DMS 273 (cell line): Measurements from ENCODE around the gene TMEM244.
"Not testable (repeated sequence)": the region's sequence is repeated elsewhere in the genome, so short reads cannot be mapped to it uniquely, and the experiment has no call there.

Source experiments
- DNase-seq: peaks from one replicate; lab custom pipeline; 2025; ENCODE audit not compliant: unreplicated experiment; lab: John Stamatoyannopoulos, UW

Gene TMEM244

DNA sequence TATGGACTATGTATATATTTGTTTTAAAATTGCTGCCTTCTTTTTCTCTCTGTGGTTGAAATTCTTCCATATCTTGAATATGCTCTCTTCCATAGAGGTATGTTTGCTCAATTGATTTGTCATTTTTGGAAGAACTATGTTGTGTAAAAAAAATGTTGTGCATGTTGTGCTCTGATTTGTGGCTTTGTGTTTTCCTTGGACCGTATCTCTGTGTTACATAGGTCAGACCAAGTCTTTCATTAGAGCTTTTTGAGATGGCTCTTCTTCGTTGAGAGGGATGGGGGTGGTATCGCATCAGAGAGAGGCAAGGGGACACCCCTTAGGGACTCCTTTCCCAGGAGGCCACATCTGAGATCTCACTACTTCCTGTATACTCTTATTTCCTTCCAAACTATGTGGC, 43.8 kb downstream of the TMEM244 start:
- DNase-seq: no peak

DNA sequence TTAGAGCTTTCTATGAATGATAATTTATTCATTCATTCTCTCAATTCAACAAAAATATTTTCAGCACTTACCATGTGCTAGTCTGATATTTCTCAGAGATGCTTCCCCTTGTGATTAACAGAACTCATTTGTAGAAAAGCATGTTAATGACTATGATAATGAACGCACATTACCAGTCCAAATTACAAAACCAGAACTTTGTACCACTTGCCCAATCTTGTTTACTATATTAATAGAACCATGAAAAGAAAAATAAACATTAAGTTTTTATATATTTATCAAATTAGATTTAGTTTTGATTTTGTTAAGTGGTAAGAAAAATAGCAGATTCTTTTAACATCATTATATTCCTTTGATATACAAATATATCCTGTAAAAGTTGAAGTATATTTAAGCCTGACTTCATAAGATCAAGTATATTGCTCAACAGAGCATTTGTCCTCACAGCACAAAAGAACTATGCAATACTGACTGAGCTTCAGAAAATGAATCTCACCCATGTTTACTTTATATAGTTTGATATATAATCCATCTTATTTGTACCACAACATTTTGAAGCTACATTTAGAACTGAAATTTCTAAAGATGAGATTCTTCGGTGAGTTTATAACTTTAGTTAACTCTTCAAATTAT, 48.9 kb downstream of the TMEM244 start:
- DNase-seq: no peak

DNA sequence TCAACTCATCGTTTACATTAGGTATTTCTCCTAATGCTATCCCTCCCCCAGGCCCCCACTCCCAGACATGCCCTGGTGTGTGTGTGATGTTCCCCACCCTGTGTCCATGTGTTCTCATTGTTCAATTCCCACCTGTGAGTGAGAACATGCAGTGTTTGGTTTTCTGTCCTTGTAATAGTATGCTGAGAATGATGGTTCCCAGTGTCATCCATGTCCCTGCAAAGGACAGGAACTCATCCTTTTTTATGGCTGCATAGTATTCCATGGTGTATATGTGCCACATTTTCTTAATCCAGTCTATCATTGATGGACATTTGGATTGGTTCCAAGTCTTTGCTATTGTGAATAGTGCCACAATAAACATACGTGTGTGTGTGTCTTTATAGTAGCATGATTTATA, 54.0 kb downstream of the TMEM244 start:
- DNase-seq: not testable (repeated sequence)

DNA sequence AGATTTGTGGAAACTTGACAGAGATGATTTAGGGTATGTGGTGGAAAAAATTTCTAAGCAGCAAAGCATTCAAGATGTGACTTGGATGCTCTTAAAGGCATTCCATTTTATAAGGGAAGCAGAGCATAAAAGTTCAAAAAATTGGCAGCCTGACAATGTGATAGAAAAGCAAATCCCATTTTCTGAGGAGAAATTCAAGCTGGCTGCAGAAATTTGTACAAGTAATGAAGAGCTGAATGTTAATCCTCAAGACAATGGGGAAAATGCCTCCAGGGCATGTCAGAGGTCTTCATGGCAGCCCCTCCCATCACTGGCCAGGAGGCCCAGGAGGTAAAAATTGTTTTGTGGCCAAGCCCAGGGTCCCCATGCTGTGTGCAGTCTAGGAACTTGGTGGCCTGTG, 58.2 kb downstream of the TMEM244 start:
- not testable (repeated sequence) for DNase-seq

DNA sequence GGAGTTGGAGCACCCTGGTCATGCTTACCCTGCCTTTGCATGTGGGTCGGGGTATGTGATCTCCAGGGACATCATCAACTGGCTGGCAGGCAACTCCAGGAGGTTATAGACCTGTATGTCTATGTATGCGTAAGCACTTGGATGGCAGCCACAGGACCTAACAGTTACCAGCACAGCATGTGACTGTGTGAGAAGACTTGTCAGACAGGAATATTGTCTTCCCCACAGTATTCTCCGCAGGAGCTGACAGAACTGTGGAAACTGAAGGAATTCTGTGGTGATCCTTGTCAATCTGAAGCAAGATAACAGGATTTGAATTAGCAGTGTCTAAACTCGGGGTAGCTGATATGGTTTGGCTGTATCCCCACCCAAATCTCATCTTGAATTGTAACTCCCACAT, 59.2 kb downstream of the TMEM244 start:
- DNase-seq: no peak

DNA sequence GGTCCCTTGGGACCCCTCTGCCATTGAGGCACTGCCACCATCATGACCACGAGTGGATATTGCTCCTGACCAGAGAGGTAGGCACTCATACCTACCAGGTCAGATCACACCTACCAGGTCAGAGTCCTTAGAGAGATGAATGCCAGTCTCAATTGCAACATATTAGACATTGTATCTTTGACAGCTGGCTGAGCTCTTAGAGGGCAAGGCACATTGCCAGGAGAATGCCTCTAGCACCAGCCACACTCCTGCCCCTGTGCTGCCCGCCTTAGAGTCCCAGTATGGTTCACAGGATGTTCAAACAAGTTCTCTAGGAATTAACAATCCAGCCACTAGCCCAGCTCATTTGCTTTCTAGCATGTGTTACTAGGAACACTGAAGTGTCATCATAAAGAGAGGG, 65.9 kb downstream of the TMEM244 start:
- peak; percentile 39 for DNase-seq

DNA sequence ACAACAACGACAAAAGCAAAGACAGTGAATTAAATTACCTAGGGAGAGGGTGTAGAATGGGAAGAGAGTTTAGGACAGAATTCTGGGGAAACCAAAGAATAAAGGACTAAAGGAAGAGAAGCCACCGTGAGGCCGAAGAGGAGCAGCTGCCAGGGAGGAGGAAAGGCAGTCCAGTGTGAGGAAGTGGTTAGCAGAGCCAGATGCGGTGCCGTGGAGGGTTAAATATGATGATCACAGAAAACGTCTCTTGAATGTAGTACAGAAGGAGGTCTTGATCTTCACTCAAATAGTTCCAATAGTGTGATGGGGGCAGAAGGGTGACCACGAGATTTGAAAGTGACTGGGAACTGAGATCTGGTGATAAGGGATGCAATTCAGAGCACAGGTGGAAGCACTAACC, 67.7 kb downstream of the TMEM244 start:
- DNase-seq: no peak

DNA sequence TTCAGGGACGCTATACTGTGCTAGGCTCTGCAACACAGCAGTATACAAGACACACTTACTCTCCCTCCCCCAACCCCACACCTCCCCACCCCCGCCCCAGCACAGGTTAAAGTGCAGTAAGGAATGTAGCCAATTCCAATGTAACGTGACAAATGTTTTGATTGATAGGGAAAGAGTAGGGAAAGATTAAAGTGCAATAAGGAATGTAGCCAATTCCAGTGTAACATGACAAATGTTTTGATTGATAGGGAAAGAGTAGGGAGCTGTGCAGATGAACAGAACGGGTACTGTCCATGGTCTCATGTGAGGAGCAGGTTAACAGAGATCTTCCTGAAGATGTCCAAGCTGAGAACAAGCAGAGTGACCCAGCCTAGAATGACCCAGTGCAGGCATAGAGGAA, 69.1 kb downstream of the TMEM244 start:
- DNase-seq: no peak

DNA sequence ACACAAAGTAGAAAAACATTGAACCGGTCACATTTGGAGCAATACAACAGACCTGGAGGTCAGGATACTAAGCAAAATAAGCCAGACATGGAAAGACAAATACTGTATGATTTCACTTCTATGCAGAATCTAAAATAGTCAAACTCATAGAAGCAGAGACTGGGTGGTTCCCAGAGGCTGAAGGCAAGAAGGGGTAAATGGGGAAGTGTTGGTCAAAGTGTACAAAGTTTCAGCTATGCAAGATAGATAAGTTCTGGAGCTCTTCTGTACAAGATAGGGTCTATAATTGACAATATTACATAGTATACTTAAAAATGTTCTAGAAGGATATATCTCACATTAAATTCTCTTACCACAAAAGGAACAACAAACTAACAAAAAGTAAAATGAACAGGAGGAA, 70.3 kb downstream of the TMEM244 start:
- no peak for DNase-seq

DNA sequence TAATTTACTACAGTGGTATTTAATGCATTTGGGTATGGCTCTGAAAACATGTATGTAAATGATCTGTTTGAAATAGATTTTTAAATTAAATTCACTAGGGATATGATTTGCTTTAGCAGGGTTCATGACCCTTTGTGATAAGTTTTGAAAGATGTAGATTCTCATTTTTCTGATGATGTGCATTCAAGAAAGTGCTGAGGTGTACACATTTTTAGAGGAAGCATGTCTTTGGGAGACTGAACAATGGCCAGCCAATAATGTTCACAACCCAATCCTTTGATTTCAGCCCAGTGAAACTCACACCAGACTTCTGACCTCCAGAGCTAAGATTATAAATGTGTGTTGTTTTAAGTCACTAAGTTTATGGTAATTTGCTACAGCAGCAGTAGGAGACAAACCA, 71.1 kb downstream of the TMEM244 start:
- no peak for DNase-seq

DNA sequence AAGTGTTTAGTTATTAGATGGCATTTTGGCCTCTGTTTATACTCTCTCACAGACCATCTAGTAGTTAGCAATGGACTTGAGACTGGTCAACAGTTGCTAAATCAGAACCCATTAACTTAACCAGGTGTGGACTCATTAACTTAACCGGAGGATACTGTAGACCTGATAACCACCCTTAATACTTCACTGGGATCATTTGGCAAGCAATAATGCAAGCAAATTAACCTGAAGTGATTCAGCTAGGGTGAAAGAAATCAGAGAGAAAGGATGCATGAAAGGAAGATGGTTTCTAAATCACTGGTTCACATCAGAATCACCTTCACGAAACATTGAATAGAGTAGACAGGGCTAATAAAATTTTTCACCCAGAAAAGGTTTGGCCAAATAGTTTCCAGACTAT, 73.3 kb downstream of the TMEM244 start:
- no peak for DNase-seq

DNA sequence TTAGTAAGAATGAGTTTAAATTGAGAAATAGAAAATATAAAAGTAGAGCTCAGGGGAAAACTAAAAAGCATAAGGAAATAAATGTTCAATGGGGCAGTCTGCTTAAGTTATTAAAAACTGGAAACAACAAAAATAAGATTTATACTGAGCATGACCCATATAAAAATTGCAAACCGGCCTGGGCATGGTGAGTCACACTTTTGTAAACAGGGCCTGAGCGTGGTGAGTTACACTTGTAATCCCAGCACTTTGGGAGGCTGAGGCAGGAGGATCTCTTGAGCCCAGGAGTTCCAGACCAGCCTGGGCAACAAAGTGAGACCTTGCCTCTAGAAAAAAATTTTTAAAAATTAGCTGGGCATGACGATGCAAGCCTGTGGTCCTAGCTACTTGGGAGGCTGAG, 74.6 kb downstream of the TMEM244 start:
- no peak for DNase-seq

DNA sequence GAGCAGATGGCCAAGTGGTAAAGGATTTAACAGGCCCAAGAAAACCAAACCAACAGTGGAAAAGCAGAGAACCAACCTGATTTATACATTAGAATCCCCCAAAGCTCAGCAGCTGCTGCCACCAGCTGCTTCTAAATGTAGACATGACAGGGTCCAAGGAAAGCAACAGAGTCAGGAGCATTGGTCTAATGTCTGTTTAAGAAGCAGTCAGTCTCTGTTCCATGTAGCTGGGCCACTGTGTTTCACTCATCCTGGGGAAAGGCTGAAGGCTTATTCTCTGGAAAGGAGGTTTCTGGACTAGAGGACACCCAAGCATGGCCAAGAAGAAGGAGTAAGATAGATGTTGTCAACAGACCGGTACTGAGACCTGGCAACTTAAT, 75.4 kb downstream of the TMEM244 start:
- no peak for DNase-seq

DNA sequence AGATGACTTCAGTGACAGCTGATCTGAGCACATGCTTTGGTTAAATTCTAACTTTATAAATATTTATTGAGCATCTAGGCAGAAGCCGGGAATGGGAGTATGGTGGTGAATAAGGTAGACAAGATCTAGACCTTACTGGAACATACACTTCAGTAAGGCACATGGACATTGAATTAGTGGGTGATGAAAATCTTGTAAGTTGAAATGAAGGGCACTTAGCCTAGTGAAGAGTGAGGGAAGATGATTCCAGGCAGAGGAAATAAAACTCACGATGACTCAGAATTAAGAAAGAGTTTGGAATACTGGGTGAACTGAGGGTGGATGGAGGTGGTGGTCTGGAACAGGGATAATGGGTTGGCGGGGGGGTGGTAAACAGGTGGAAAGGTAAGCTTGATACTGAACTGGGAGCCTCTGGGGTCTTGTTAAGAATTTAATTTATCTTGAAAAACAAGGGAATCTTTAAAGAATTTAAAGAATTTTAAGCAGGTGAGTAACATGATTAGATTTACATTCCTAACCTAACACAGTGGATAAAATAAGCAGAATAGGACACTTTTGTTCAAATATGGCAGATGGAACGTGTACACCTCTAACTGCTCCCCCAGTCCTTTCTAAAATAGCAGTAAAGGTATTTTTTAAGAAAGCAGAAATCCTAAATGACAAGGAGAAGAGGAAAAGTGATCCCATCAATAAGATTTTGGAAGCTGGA, 75.9 kb downstream of the TMEM244 start:
- no peak for DNase-seq
